Astrocyte (in vitro differentiated cells and primary cell): Measurements from ENCODE around the gene TRHDE. TPM values are rescaled to one million over a fixed set of nuclear protein-coding genes. Genes with fewer than 3 reads are reported as not detected.

Experiments used
- DNase-seq: peaks from one replicate; pipeline ENCODE4 v3.0.0-alpha.2; 2010; ENCODE audit warnings: low read depth
- FAIRE-seq: peaks from 2 replicates; lab custom pipeline; 2011; peaks lifted over from hg19 to GRCh38; lab: Jason Lieb, UNC
- H2AFZ ChIP-seq: 2 replicates; pipeline ENCODE4 v1.6.0; 2012; ENCODE audit warnings: low read depth, low read length, inconsistent platforms
- H3K27ac ChIP-seq: 2 replicates; pipeline ENCODE4 v1.5.1; 2011; ENCODE audit warnings: low read depth, low read length, inconsistent platforms
- H3K27me3 ChIP-seq: 2 replicates; pipeline ENCODE4 v1.6.0; 2011; ENCODE audit warnings: low read length, inconsistent platforms; ENCODE audit not compliant: insufficient read depth
- H3K36me3 ChIP-seq: 2 replicates; pipeline ENCODE4 v1.5.1; 2011; ENCODE audit warnings: low read length, inconsistent platforms; ENCODE audit not compliant: insufficient read depth
- H3K4me1 ChIP-seq: 2 replicates; pipeline ENCODE4 v1.5.1; 2011; ENCODE audit warnings: low read length, inconsistent platforms; ENCODE audit not compliant: insufficient read depth
- H3K4me2 ChIP-seq: 2 replicates; pipeline ENCODE4 v1.6.0; 2012; ENCODE audit warnings: low read length, inconsistent platforms
- H3K4me3 ChIP-seq: 2 replicates; pipeline ENCODE4 v1.5.1; 2011; ENCODE audit warnings: low read depth, mild to moderate bottlenecking, low read length, inconsistent platforms; ENCODE audit not compliant: insufficient read depth
- H3K79me2 ChIP-seq: 2 replicates; pipeline ENCODE4 v1.6.0; 2012; ENCODE audit warnings: mild to moderate bottlenecking, low read length, inconsistent platforms; ENCODE audit not compliant: insufficient read depth
- H3K9ac ChIP-seq: 2 replicates; pipeline ENCODE4 v1.6.0; 2012; ENCODE audit warnings: mild to moderate bottlenecking, low read length, inconsistent platforms
- H3K9me3 ChIP-seq: 2 replicates; pipeline ENCODE4 v1.5.1; 2012; ENCODE audit warnings: low read depth, mild to moderate bottlenecking, low read length, inconsistent platforms; ENCODE audit not compliant: insufficient read depth
- H4K20me1 ChIP-seq: 2 replicates; pipeline ENCODE4 v1.6.0; 2012; ENCODE audit warnings: low read length, inconsistent platforms; ENCODE audit not compliant: insufficient read depth
- H3K27ac Mint-ChIP-seq: one replicate; pipeline ENCODE4 v1.8.0; 2021; ENCODE audit warnings: mild to moderate bottlenecking, mixed read lengths; ENCODE audit not compliant: unreplicated experiment
- H3K27me3 Mint-ChIP-seq: one replicate; pipeline ENCODE4 v1.8.0; 2021; ENCODE audit warnings: low read depth, mixed read lengths; ENCODE audit not compliant: unreplicated experiment
- H3K36me3 Mint-ChIP-seq: one replicate; pipeline ENCODE4 v1.8.0; 2021; ENCODE audit warnings: low read depth, mixed read lengths; ENCODE audit not compliant: unreplicated experiment
- H3K4me1 Mint-ChIP-seq: one replicate; pipeline ENCODE4 v1.8.0; 2021; ENCODE audit warnings: low read depth, mixed read lengths; ENCODE audit not compliant: unreplicated experiment
- H3K4me3 Mint-ChIP-seq: one replicate; pipeline ENCODE4 v1.8.0; 2021; ENCODE audit warnings: mild to moderate bottlenecking, moderate library complexity, mixed read lengths; ENCODE audit not compliant: unreplicated experiment
- H3K9me3 Mint-ChIP-seq: one replicate; pipeline ENCODE4 v1.8.0; 2021; ENCODE audit warnings: mild to moderate bottlenecking, mixed read lengths; ENCODE audit not compliant: unreplicated experiment
- CTCF ChIP-seq: IDR thresholded peaks from 2 replicates; pipeline ENCODE4 v1.5.1; 2011; ENCODE audit warnings: low read depth, mild to moderate bottlenecking, inconsistent platforms, low read length, moderate library complexity; ENCODE audit not compliant: insufficient read depth
- EZH2 ChIP-seq: IDR thresholded peaks from 2 replicates; pipeline ENCODE4 v1.6.1; 2012; ENCODE audit warnings: mild to moderate bottlenecking, low read length, inconsistent platforms; ENCODE audit not compliant: insufficient read depth
- total RNA-seq: library from RNA; stranded (reverse); gene quantifications from 2 replicates; pipeline ENCODE4 v1.2.1, GENCODE V29; 2021

Gene TRHDE
- total RNA-seq, 1 donor from 2014 or later = 1.4 TPM

GRCh38 chr12:72311946-72312345, 39.8 kb downstream of the TRHDE start:
- Histone ChIP-seq H2AFZ (no peak overlapping the region), H3K9me3 (no peaks in the 10 kb centered on the region), H3K4me1 (no peaks in the 10 kb centered on the region), H4K20me1 (no peaks in the 10 kb centered on the region), H3K9ac (no peak overlapping the region), H3K27me3 (no peaks in the 10 kb centered on the region), H3K36me3 (no peaks in the 10 kb centered on the region), H3K4me3 (no peak overlapping the region), H3K79me2 (no peaks in the 10 kb centered on the region), H3K27ac (no peak overlapping the region), H3K4me2 (no peak overlapping the region)
- no peak for TF ChIP-seq CTCF
- TF ChIP-seq EZH2 = no peak
- no peak for FAIRE-seq
- no peak for DNase-seq
- Mint-ChIP-seq H3K4me3 (no peak overlapping the region), H3K9me3 (no peaks in the 10 kb centered on the region), H3K27me3 (no peaks in the 10 kb centered on the region), H3K36me3 (no peaks in the 10 kb centered on the region), H3K4me1 (no peaks in the 10 kb centered on the region), H3K27ac (no peak overlapping the region)

DNA sequence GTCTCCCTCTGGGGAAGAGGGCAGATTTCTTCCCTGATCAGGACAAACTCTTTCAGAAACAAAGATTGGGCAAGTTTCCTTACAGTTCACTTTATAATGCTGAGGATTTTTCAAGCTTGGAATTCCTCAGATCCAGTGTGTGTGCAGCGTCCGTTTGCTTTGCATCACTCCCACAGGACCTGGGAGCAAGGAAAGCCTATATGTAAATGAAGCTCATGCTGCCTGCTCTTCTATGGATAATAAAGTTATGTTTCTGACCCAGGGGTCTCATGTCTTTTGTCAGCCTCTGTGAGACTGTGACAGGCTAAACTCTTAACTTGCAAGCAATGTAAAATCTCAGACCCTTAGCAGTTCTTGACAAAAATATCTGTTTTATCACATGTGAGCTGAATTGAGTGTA, 41.6 kb downstream of the TRHDE start:
- Histone ChIP-seq H3K27ac (no peak overlapping the region), H3K4me3 (no peak overlapping the region), H3K79me2 (peaks cover 6% of the 10 kb centered on the region), H2AFZ (peak overlapping the region; percentile 27), H3K4me2 (no peak overlapping the region), H4K20me1 (no peaks in the 10 kb centered on the region), H3K27me3 (no peaks in the 10 kb centered on the region), H3K9ac (no peak overlapping the region), H3K9me3 (no peaks in the 10 kb centered on the region), H3K36me3 (no peaks in the 10 kb centered on the region), H3K4me1 (no peaks in the 10 kb centered on the region)
- FAIRE-seq = peak; percentile 17
- no peaks in the 10 kb centered on the region for H3K27me3 Mint-ChIP-seq
- H3K4me3 Mint-ChIP-seq = no peak overlapping the region
- no peaks in the 10 kb centered on the region for H3K36me3 Mint-ChIP-seq
- no peaks in the 10 kb centered on the region for H3K4me1 Mint-ChIP-seq
- TF ChIP-seq CTCF (no peak), EZH2 (no peak)
- H3K9me3 Mint-ChIP-seq = no peaks in the 10 kb centered on the region
- DNase-seq = peak; percentile 15
- no peak overlapping the region for H3K27ac Mint-ChIP-seq

- DNase-seq (no peak), FAIRE-seq (no peak)
- Histone ChIP-seq H3K27ac (no peak overlapping the region), H3K36me3 (no peaks in the 10 kb centered on the region), H3K4me3 (no peak overlapping the region), H3K4me2 (no peak overlapping the region), H2AFZ (no peak overlapping the region), H3K4me1 (no peaks in the 10 kb centered on the region), H4K20me1 (no peaks in the 10 kb centered on the region), H3K27me3 (no peaks in the 10 kb centered on the region), H3K9ac (no peak overlapping the region), H3K79me2 (peaks cover 6% of the 10 kb centered on the region), H3K9me3 (no peaks in the 10 kb centered on the region)
- no peak overlapping the region for H3K27ac Mint-ChIP-seq
- no peaks in the 10 kb centered on the region for H3K36me3 Mint-ChIP-seq
- TF ChIP-seq CTCF = no peak
- TF ChIP-seq EZH2 = no peak
- H3K27me3 Mint-ChIP-seq = no peaks in the 10 kb centered on the region
- H3K9me3 Mint-ChIP-seq = no peaks in the 10 kb centered on the region
- H3K4me1 Mint-ChIP-seq = no peaks in the 10 kb centered on the region
- no peak overlapping the region for H3K4me3 Mint-ChIP-seq
Observed at GRCh38 chr12:72315858-72316257, 43.7 kb downstream of the TRHDE start.
